GM12873 (cell line): Measurements from ENCODE around the gene IL6ST.

Experiments
- CTCF ChIP-seq: IDR thresholded peaks from 2 replicates; pipeline ENCODE4 v1.5.1; 2012; ENCODE audit warnings: low read depth, mild to moderate bottlenecking, moderate library complexity, low read length, control low read depth; ENCODE audit not compliant: insufficient read depth; ENCODE audit errors: missing control alignments

Gene IL6ST

DNA sequence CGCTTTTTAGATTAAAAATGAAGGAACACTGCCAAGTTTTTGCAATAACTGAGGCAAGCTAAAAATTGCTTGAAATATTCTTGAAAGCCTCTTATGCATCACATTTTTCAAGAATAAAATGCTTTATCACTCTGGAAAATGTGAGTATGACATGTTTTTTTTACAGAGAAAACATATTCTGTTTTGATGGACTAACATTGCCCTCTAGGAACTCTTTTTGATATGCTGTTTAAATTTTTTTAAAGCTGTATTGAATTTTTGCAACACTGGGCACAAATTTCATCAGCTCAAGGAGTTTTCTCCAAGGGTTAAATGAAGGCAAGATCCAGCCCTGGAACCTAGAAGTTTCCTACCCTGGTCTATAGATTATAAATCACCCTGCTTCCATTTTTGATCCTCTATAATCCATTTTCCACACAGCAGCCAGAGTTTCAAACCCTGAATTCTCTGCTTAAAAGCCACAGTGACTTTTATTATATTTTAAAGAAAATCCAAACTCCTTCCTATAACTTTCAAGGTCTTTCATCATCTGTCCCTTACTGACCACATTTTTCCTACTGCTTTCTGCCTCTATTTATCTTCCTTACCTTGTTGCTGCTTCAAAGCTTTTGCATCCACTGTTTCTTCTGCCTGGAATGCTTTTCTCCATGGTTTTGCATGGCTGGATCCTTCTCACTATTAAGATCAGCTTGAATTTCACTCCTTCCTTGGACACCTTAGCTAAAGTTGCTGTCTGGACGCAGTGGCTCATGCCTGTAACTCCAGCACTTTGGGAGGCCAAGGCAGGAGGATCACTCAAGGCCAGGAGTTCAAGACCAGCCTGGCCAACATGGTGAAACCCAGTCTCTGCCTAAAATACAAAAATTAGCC, 82.7 kb downstream of the IL6ST start:
- no peak for TF ChIP-seq CTCF

DNA sequence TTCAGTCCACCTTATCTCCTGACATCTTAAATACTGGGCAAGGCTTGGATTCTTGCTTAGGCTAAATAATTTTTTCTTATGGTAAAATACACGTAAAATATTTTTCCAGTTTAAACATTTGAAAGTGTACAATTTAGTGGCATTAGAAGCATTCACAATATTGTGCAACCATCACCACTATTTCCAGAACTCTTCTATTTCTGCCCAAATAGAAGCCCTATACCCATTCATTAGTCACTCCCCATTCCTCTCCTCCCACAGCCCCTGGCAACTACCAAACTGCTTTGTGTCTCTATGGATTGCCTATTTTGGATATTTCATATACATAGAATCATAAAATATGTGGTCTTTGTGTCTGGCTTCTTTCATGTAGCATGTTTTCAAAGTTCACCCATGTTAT, 86.0 kb downstream of the IL6ST start:
- no peak for TF ChIP-seq CTCF

DNA sequence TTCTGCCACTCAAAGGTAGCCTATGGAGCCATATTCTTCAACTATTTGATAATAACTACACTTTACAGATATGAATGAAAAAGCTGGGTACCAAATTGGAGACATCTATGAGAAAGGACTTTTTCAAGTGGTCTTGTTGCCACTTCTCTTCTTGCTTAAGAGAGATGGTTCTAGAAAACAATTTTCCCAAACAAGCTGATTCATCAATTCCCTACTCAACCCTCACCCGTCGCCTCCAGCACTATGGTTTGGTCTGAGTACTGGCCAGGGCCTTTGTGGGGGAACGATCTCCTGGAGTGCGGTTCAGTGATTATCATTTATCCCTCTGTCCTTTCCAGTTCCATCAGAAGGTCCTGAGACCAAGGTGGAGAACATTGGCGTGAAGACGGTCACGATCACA, 86.8 kb downstream of the IL6ST start:
- no peak for TF ChIP-seq CTCF

DNA sequence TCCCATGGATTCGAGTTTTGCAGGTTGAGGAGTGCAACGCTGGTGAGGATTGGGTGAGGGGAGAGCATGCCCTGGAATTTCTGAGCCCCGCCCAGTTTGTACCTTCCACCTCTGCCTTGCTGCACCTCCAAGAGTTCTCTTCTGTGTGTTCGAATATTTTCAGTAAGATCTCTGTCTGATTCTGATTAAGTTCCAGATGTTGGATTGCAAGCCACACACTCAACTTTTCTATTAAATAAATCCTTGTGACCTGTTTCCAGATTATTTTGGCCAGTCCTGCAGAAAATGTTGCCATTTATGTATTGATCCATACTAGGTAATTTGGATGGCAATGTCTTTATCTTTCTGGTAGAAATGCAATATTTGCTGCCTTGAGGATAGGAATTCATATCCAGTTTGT, 89.5 kb downstream of the IL6ST start:
- TF ChIP-seq CTCF: no peak

- no peak for TF ChIP-seq CTCF
Measured at GRCh38 chr5:55904152-55904551, 90.6 kb downstream of the IL6ST start.

- no peak for TF ChIP-seq CTCF
Measured at GRCh38 chr5:55903121-55903701, 91.6 kb downstream of the IL6ST start.

- TF ChIP-seq CTCF: no peak
Measured at GRCh38 chr5:55902696-55903095, 92.1 kb downstream of the IL6ST start.
